Mesenchymal stem cell (in vitro differentiated cells and primary cell): ENCODE measurements around the gene ID4.

ENCODE experiments used
- DNase-seq: peaks from one replicate; pipeline ENCODE4 v3.0.0-alpha.2; 2013
- H2AFZ ChIP-seq: one replicate; pipeline ENCODE4 v1.6.1; 2013; ENCODE audit warnings: low read depth, mild to moderate bottlenecking, control low read depth, inconsistent platforms, low read length, moderate library complexity
- H2AK5ac ChIP-seq: 2 replicates; pipeline ENCODE4 v1.6.1; 2013; ENCODE audit warnings: low read length, moderate library complexity, mild to moderate bottlenecking, inconsistent platforms; ENCODE audit not compliant: severe bottlenecking
- H2BK120ac ChIP-seq: one replicate; pipeline ENCODE4 v1.6.1; 2013; ENCODE audit warnings: low read depth, mild to moderate bottlenecking, inconsistent platforms, low read length, moderate library complexity
- H2BK12ac ChIP-seq, 2 experiments: one replicate each; pipeline ENCODE4 v1.6.1; 2013; ENCODE audit warnings: inconsistent platforms in 2 of 2, low read length in 2 of 2, mild to moderate bottlenecking in 2 of 2, moderate library complexity in 2 of 2, control low read depth in 1 of 2
- H2BK15ac ChIP-seq: one replicate; pipeline ENCODE4 v1.6.1; 2013; ENCODE audit warnings: mild to moderate bottlenecking, low read depth, inconsistent platforms; ENCODE audit not compliant: poor library complexity, severe bottlenecking
- H2BK5ac ChIP-seq: 2 replicates; pipeline ENCODE4 v1.6.1; 2013; ENCODE audit warnings: low read depth, mild to moderate bottlenecking, low read length, control low read depth, inconsistent platforms; ENCODE audit not compliant: poor library complexity, severe bottlenecking
- H3K14ac ChIP-seq, 2 experiments: one replicate each; pipeline ENCODE4 v1.6.1; 2013; ENCODE audit warnings: inconsistent platforms in 2 of 2, low read length in 2 of 2, control low read depth in 1 of 2, mild to moderate bottlenecking in 1 of 2, moderate library complexity in 1 of 2
- H3K18ac ChIP-seq, 2 experiments: one replicate each; pipeline ENCODE4 v1.6.1; 2013; ENCODE audit warnings: inconsistent platforms in 2 of 2, low read length in 2 of 2, control low read depth in 1 of 2, low read depth in 1 of 2, mild to moderate bottlenecking in 1 of 2
- H3K23ac ChIP-seq, 2 experiments: one replicate each; pipeline ENCODE4 v1.6.1; 2013; ENCODE audit warnings: inconsistent platforms in 2 of 2, low read length in 2 of 2, mild to moderate bottlenecking in 2 of 2, moderate library complexity in 2 of 2, control low read depth in 1 of 2
- H3K27ac ChIP-seq: 2 replicates; pipeline ENCODE4 v1.5.1; 2013; ENCODE audit warnings: mild to moderate bottlenecking, moderate library complexity, low read length, control low read depth, inconsistent platforms; ENCODE audit not compliant: poor library complexity, severe bottlenecking
- H3K27me3 ChIP-seq, 2 experiments: 2 replicates each; pipeline versions ENCODE4 v1.6.1 to v1.7.0; 2013; ENCODE audit warnings: low read length in 2 of 2, mild to moderate bottlenecking in 2 of 2, moderate library complexity in 2 of 2, control low read depth in 1 of 2, inconsistent platforms in 1 of 2; ENCODE audit not compliant: control insufficient read depth in 1 of 2, insufficient read depth in 1 of 2
- H3K36me3 ChIP-seq, 2 experiments: 2 replicates each; pipeline versions ENCODE4 v1.6.1 to v1.7.0; 2013; ENCODE audit warnings: low read length in 2 of 2, control low read depth in 1 of 2, inconsistent platforms in 1 of 2, low read depth in 1 of 2, mild to moderate bottlenecking in 1 of 2; ENCODE audit not compliant: insufficient read depth in 2 of 2, control insufficient read depth in 1 of 2
- H3K4ac ChIP-seq, 2 experiments: one replicate each; pipeline ENCODE4 v1.6.1; 2013; ENCODE audit warnings: inconsistent platforms in 2 of 2, low read length in 2 of 2, mild to moderate bottlenecking in 2 of 2, moderate library complexity in 2 of 2, control low read depth in 1 of 2, low read depth in 1 of 2
- H3K4me1 ChIP-seq: 2 replicates; pipeline ENCODE4 v1.6.1; 2013; ENCODE audit warnings: low read depth, low read length, control low read depth; ENCODE audit not compliant: control insufficient read depth, insufficient read depth
- H3K4me2 ChIP-seq: 2 replicates; pipeline ENCODE4 v1.6.1; 2013; ENCODE audit warnings: low read length, mild to moderate bottlenecking, inconsistent platforms; ENCODE audit not compliant: poor library complexity, severe bottlenecking
- H3K4me3 ChIP-seq, 2 experiments: 2 replicates each; pipeline versions ENCODE4 v1.5.1 to v1.7.0; 2013; ENCODE audit warnings: low read length in 2 of 2, mild to moderate bottlenecking in 2 of 2, control low read depth in 1 of 2, low read depth in 1 of 2; ENCODE audit not compliant: insufficient read depth in 1 of 2
- H3K79me1 ChIP-seq: replicated peaks from 2 replicates; pipeline ENCODE4 v1.6.1; 2013; ENCODE audit warnings: mild to moderate bottlenecking, control low read depth, low read length, inconsistent platforms; ENCODE audit not compliant: poor library complexity, severe bottlenecking
- H3K9ac ChIP-seq: 2 replicates; pipeline ENCODE4 v1.7.0; 2013; ENCODE audit warnings: mild to moderate bottlenecking, low read length, moderate library complexity
- H3K9me3 ChIP-seq: 2 replicates; pipeline ENCODE4 v1.7.0; 2013; ENCODE audit warnings: mild to moderate bottlenecking, low read length; ENCODE audit not compliant: control insufficient read depth
- H4K8ac ChIP-seq: one replicate; pipeline ENCODE4 v1.6.1; 2013; ENCODE audit warnings: inconsistent platforms, mild to moderate bottlenecking, low read length, moderate library complexity
- H4K91ac ChIP-seq: one replicate; pipeline ENCODE4 v1.6.1; 2013; ENCODE audit warnings: mild to moderate bottlenecking, low read length, inconsistent platforms
- WGBS: methylation state at CpG from one replicate; pipeline ENCODE4 v1.1.7; 2013; ENCODE audit warnings: mixed read lengths; 5-methylcytosine and 5-hydroxymethylcytosine counted together

Gene ID4

DNA sequence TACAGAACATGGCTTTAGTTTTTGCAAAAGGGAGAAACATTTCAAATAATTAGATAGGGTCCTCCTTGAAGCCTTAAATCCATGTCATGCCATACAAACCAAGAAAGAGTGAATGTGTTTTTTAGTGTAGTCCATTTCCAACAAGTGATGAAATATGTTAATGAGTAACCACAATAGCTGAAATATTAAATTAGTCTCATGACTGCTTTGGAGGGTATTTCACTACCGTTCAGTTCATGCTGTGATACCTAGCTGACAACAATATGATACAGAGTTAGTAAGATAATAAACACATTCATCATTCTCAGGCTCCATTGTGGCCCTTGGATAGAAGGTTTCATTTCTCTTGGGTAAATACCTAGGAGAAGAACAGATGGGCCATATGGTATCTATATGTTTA, 5.8 kb upstream of the ID4 start:
- H2AFZ ChIP-seq = no peak overlapping the region
- H3K36me3 ChIP-seq = no peaks in the 10 kb centered on the region
- no peak overlapping the region for H3K4ac ChIP-seq
- H3K4me1 ChIP-seq = no peaks in the 10 kb centered on the region
- H3K27ac ChIP-seq = no peak overlapping the region
- H3K9ac ChIP-seq = no peak overlapping the region
- no peak overlapping the region for H3K4me2 ChIP-seq
- no peak overlapping the region for H3K4me3 ChIP-seq
- no peak overlapping the region for H3K23ac ChIP-seq
- H3K79me1 ChIP-seq = no peaks in the 10 kb centered on the region
- no peak overlapping the region for H2AK5ac ChIP-seq
- no peak overlapping the region for H2BK5ac ChIP-seq
- H3K18ac ChIP-seq = no peak overlapping the region
- DNase-seq = no peak
- H2BK120ac ChIP-seq = no peak overlapping the region
- H4K8ac ChIP-seq = no peak overlapping the region
- no peak overlapping the region for H2BK12ac ChIP-seq
- H4K91ac ChIP-seq = no peak overlapping the region
- H3K9me3 ChIP-seq = no peaks in the 10 kb centered on the region
- WGBS = no CpG with 5 or more reads among the region's 1 CpG
- peaks cover 5 to 10% of the 10 kb centered on the region in 2 experiments for H3K27me3 ChIP-seq
- no peak overlapping the region for H2BK15ac ChIP-seq
- no peak overlapping the region for H3K14ac ChIP-seq

DNA sequence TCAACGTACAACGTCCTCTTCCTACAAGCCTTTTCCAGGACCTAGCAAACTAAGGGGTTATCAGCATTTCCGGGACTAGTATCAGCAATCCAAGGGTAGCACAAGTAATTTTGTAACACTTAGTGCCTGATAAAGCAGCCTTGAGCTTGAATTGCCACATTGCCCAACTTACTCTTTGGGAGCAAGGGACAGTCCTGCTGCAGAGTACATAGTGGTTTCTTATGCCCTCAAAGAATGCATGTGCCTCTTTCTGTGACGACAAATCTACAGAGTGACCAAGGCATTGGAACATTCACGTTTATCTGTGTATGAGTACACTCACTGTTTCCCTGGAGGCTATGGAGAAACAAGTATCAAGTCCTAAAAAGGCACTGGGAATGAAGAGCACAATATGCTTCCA, 3.2 kb upstream of the ID4 start:
- no peak overlapping the region for H2AFZ ChIP-seq
- peaks cover 17% of the 10 kb centered on the region for H3K4me1 ChIP-seq
- H2AK5ac ChIP-seq = no peak overlapping the region
- WGBS = 81% methylated on average over 5 of the region's 5 CpGs
- H3K18ac ChIP-seq = no peak overlapping the region
- H3K4me2 ChIP-seq = no peak overlapping the region
- H2BK12ac ChIP-seq = no peak overlapping the region
- H3K27ac ChIP-seq = no peak overlapping the region
- H3K9me3 ChIP-seq = no peaks in the 10 kb centered on the region
- H2BK120ac ChIP-seq = no peak overlapping the region
- no peak overlapping the region for H3K14ac ChIP-seq
- H3K23ac ChIP-seq = no peak overlapping the region
- H3K9ac ChIP-seq = no peak overlapping the region
- peak; percentile 14 for DNase-seq
- H3K79me1 ChIP-seq = no peaks in the 10 kb centered on the region
- H4K8ac ChIP-seq = no peak overlapping the region
- peaks cover 5 to 26% of the 10 kb centered on the region in 2 experiments for H3K27me3 ChIP-seq
- no peaks in the 10 kb centered on the region for H3K36me3 ChIP-seq
- no peak overlapping the region for H4K91ac ChIP-seq
- H3K4ac ChIP-seq = no peak overlapping the region
- H2BK5ac ChIP-seq = no peak overlapping the region
- H2BK15ac ChIP-seq = no peak overlapping the region
- no peak overlapping the region for H3K4me3 ChIP-seq

DNA sequence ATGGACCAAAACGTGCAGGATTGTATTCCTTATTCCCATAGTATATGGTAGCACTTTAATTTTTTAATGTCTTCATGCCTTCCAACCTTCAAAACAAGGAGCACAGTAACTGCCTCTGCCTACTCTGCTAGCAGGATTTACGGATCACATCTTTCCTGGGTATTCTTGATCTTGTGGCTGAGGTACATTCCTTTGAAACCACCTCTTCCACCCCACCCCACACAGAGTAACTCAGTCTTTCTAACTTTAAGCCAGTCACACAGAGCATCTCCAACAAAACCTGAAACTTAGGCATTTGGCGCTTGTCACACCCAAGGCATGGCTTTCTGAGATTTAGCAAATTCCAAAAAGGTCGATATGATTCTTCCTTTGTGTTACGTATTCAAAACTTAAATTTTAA, 2.3 kb upstream of the ID4 start:
- H3K79me1 ChIP-seq = no peaks in the 10 kb centered on the region
- WGBS = 79% methylated on average over 5 of the region's 5 CpGs
- no peak overlapping the region for H3K14ac ChIP-seq
- no peak overlapping the region for H2AK5ac ChIP-seq
- peaks cover 5 to 30% of the 10 kb centered on the region in 2 experiments for H3K27me3 ChIP-seq
- no peak overlapping the region for H3K4me3 ChIP-seq
- no peak for DNase-seq
- H2BK5ac ChIP-seq = no peak overlapping the region
- H3K4ac ChIP-seq = no peak overlapping the region
- H2BK15ac ChIP-seq = no peak overlapping the region
- peaks cover 19% of the 10 kb centered on the region for H3K4me1 ChIP-seq
- H3K23ac ChIP-seq = no peak overlapping the region
- no peak overlapping the region for H2BK12ac ChIP-seq
- H4K91ac ChIP-seq = no peak overlapping the region
- H2BK120ac ChIP-seq = no peak overlapping the region
- no peak overlapping the region for H3K9ac ChIP-seq
- H3K36me3 ChIP-seq = no peaks in the 10 kb centered on the region
- H3K18ac ChIP-seq = no peak overlapping the region
- no peak overlapping the region for H2AFZ ChIP-seq
- no peak overlapping the region for H4K8ac ChIP-seq
- no peak overlapping the region for H3K27ac ChIP-seq
- H3K4me2 ChIP-seq = no peak overlapping the region
- H3K9me3 ChIP-seq = no peaks in the 10 kb centered on the region

DNA sequence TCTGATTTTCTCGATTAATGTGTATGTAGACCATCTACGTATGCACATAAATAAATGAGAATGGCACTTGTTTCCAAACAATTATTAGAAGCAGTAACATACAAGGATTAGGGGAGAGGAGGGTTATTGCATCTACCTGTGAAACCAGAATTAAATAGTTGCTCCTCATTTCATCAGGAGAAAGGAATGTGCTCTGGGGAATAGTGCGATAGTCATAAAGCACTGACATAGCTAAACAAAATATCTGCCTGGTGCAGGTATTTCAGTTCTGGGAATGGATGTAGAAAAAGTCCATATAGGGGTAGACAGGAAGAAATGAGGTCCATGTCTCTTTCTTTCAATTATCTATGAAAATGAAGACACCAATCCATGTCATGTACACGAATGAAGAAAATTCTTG, 1.6 kb upstream of the ID4 start:
- Histone ChIP-seq H4K91ac (no peak overlapping the region), H3K14ac (no peak overlapping the region), H2AFZ (no peak overlapping the region), H3K9ac (no peak overlapping the region), H3K27ac (no peak overlapping the region), H2BK5ac (no peak overlapping the region), H3K4me3 (no peak overlapping the region), H3K18ac (no peak overlapping the region), H3K9me3 (no peaks in the 10 kb centered on the region), H3K4me1 (peaks cover 19% of the 10 kb centered on the region), H4K8ac (no peak overlapping the region), H3K23ac (no peak overlapping the region), H3K27me3 (peaks cover 5 to 30% of the 10 kb centered on the region in 2 experiments), H3K4me2 (no peak overlapping the region), H3K36me3 (no peaks in the 10 kb centered on the region), H3K4ac (no peak overlapping the region), H2BK12ac (no peak overlapping the region), H2BK15ac (no peak overlapping the region), H3K79me1 (no peaks in the 10 kb centered on the region), H2AK5ac (no peak overlapping the region), H2BK120ac (no peak overlapping the region)
- DNase-seq = no peak
- WGBS = 100% methylated on average over 2 of the region's 4 CpGs
